PFSK-1 (cell line): ENCODE results near the gene MKNK1.

Experiments used
- FOXP2 ChIP-seq: optimal IDR thresholded peaks from 2 replicates; pipeline ENCODE3; 2011; ENCODE audit warnings: borderline replicate concordance, control low read depth, inconsistent platforms; ENCODE audit not compliant: insufficient read depth; ENCODE audit errors: extremely low read length, extremely low read depth
- POLR2AphosphoS5 ChIP-seq: IDR thresholded peaks from 2 replicates; pipeline ENCODE4 v1.6.1; 2012; ENCODE audit warnings: low read depth, mild to moderate bottlenecking, control low read depth, low read length, moderate library complexity
- REST ChIP-seq, 2 experiments: IDR thresholded peaks; 2 replicates each; pipeline versions ENCODE4 v1.6.1 to v1.8.0; 2011 to 2012; ENCODE audit warnings: low read depth in 2 of 2, low read length in 2 of 2, control low read depth in 1 of 2, inconsistent platforms in 1 of 2, mild to moderate bottlenecking in 1 of 2, moderate library complexity in 1 of 2; ENCODE audit not compliant: insufficient read depth in 1 of 2
- SIN3A ChIP-seq: IDR thresholded peaks from 2 replicates; pipeline ENCODE4 v1.6.1; 2012; ENCODE audit warnings: mild to moderate bottlenecking, low read length, moderate library complexity, borderline replicate concordance; ENCODE audit not compliant: insufficient read depth
- TAF1 ChIP-seq: IDR thresholded peaks from 2 replicates; pipeline ENCODE4 v1.6.1; 2012; ENCODE audit warnings: low read length, control low read depth, borderline replicate concordance; ENCODE audit not compliant: insufficient read depth

Gene MKNK1

GRCh38 chr1:46530791-46531409 lies 73.2 kb downstream of the MKNK1 start:
- no peak for TF ChIP-seq SIN3A
- TF ChIP-seq POLR2AphosphoS5: no peak
- TF ChIP-seq TAF1: no peak
- no peak for TF ChIP-seq FOXP2
- no peak for TF ChIP-seq REST (IDR thresholded peaks at IDR 0.05; ENCODE audit: insufficient read depth in 1 of 2, low read depth in 2 of 2, low read length in 2 of 2)

GRCh38 chr1:46530311-46530710 lies 73.8 kb downstream of the MKNK1 start:
- no peak for TF ChIP-seq TAF1
- no peak for TF ChIP-seq REST (IDR thresholded peaks at IDR 0.05; ENCODE audit: insufficient read depth in 1 of 2, low read depth in 2 of 2, low read length in 2 of 2)
- TF ChIP-seq FOXP2: no peak
- TF ChIP-seq SIN3A: no peak
- no peak for TF ChIP-seq POLR2AphosphoS5

- no peak for TF ChIP-seq FOXP2
- TF ChIP-seq POLR2AphosphoS5: no peak
- TF ChIP-seq TAF1: no peak
- no peak for TF ChIP-seq SIN3A
- TF ChIP-seq REST (IDR thresholded peaks at IDR 0.05; ENCODE audit: insufficient read depth in 1 of 2, low read depth in 2 of 2, low read length in 2 of 2): no peak
These were observed 74.9 kb downstream of the MKNK1 start for GRCh38 chr1:46529031-46529630.

- TF ChIP-seq POLR2AphosphoS5 (no peak), FOXP2 (no peak), TAF1 (no peak), REST (IDR thresholded peaks at IDR 0.05; ENCODE audit: insufficient read depth in 1 of 2, low read depth in 2 of 2, low read length in 2 of 2) (no peak), SIN3A (no peak)
These were observed 75.6 kb downstream of the MKNK1 start for GRCh38 chr1:46528297-46528955.
